Thoracic aorta (tissue), 2 donors: ENCODE data around the gene VAPA. TPM values are rescaled to one million over a fixed set of nuclear protein-coding genes. Genes with fewer than 3 reads are reported as not detected.

ENCODE experiments used
- ATAC-seq: fragments of 150-250 bp; one replicate; pipeline ENCODE4 v1.8.0; 2017; ENCODE audit warnings: low read depth; ENCODE audit not compliant: insufficient number of reproducible peaks, low FRiP score
- DNase-seq: peaks from one replicate; pipeline ENCODE4 v3.0.0-alpha.2; 2020; ENCODE audit warnings: low spot score
- H3K27ac ChIP-seq, 2 donors: fragments of 200-600 bp; sonication (generic); 1 replicate in 1 of 2; 2 replicates in 1 of 2; pipeline ENCODE4 v1.5.1; 2016; ENCODE audit warnings: mild to moderate bottlenecking in 2 of 2, moderate library complexity in 2 of 2
- H3K27me3 ChIP-seq: fragments of 200-600 bp; sonication (generic); replicated peaks from 2 replicates; pipeline ENCODE4 v1.6.0; 2016; ENCODE audit warnings: mild to moderate bottlenecking; ENCODE audit not compliant: insufficient read depth
- H3K36me3 ChIP-seq: fragments of 200-600 bp; sonication (generic); one replicate; pipeline ENCODE4 v1.5.1; 2016
- H3K4me1 ChIP-seq, 2 donors: fragments of 200-600 bp; sonication (generic); 1 replicate in 1 of 2; 2 replicates in 1 of 2; pipeline versions ENCODE4 v1.5.1 to v1.6.0; 2016; ENCODE audit warnings: low read depth in 2 of 2, mild to moderate bottlenecking in 1 of 2; ENCODE audit not compliant: control insufficient read depth in 1 of 2
- H3K4me3 ChIP-seq: fragments of 200-600 bp; sonication (generic); 2 replicates; pipeline ENCODE4 v1.5.1; 2016; ENCODE audit warnings: mild to moderate bottlenecking
- H3K9me3 ChIP-seq: fragments of 200-600 bp; sonication (generic); 2 replicates; pipeline ENCODE4 v1.5.1; 2016
- total RNA-seq, 2 donors: library from RNA; depleted of rRNA; stranded (reverse); fragments of >200 nt; gene quantifications; one replicate each; pipeline versions ENCODE4 v1.1.0 to v1.2.3, GENCODE V29; 2016
- TF ChIP-seq, protein P1 (sequence below): fragments of 200-600 bp; sonication (generic); IDR thresholded peaks from one replicate; pipeline ENCODE4 v1.5.1; 2019; ENCODE audit warnings: antibody characterized with exemption

Gene VAPA
- total RNA-seq, 2 donors from 2014 or later = 171 to 195 TPM

DNA sequence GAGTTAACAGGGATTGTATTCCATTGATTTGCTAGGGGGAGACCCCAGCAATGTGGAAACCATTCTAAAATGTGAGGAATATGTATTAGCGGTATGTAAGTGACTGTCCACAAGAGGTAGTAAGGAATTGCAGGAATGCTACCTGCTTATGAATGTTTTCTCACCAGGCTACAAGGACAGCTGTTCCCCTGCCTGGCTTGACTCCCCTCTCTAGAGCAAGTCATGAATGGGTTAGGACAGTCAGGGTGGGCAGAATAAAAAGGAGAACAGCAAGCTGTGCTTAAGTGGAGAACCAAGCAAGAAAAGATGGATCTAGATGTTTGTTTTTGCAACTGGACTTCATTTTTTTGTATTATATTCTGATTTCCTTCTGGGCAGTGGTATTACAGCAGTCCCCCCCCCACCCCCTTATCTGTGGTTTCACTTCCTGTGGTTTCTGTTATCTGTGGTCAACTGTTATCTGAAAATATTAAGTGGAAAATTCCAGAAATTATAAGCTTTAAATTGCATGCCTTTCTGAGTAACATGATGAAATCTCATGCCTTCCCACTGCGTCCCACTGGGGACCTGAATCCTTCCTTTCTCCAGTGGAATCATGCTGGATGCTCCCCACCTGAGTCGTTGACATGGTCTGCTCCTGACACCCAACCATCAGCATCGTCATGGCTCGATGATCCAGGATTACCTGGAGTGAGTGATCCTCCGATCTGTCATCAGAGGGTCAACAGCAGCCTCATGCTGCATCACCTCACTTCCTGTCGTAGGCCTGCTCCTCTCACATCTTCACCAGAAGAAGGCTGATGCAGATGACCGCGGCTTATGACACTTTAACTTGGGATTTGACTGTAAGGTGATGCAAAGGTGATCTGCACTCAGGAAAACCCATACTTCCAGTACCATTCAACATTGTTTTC, 52.2 kb downstream of the VAPA start:
- DNase-seq (no peak), ATAC-seq (no peak)
- Histone ChIP-seq H3K27me3 (no peaks in the 10 kb centered on the region), H3K27ac (no peak overlapping the region), H3K4me1 (no peaks in the 10 kb centered on the region), H3K36me3 (no peaks in the 10 kb centered on the region), H3K9me3 (no peaks in the 10 kb centered on the region), H3K4me3 (no peak overlapping the region)
- TF ChIP-seq, protein P1, sequence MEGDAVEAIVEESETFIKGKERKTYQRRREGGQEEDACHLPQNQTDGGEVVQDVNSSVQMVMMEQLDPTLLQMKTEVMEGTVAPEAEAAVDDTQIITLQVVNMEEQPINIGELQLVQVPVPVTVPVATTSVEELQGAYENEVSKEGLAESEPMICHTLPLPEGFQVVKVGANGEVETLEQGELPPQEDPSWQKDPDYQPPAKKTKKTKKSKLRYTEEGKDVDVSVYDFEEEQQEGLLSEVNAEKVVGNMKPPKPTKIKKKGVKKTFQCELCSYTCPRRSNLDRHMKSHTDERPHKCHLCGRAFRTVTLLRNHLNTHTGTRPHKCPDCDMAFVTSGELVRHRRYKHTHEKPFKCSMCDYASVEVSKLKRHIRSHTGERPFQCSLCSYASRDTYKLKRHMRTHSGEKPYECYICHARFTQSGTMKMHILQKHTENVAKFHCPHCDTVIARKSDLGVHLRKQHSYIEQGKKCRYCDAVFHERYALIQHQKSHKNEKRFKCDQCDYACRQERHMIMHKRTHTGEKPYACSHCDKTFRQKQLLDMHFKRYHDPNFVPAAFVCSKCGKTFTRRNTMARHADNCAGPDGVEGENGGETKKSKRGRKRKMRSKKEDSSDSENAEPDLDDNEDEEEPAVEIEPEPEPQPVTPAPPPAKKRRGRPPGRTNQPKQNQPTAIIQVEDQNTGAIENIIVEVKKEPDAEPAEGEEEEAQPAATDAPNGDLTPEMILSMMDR = no peak

DNA sequence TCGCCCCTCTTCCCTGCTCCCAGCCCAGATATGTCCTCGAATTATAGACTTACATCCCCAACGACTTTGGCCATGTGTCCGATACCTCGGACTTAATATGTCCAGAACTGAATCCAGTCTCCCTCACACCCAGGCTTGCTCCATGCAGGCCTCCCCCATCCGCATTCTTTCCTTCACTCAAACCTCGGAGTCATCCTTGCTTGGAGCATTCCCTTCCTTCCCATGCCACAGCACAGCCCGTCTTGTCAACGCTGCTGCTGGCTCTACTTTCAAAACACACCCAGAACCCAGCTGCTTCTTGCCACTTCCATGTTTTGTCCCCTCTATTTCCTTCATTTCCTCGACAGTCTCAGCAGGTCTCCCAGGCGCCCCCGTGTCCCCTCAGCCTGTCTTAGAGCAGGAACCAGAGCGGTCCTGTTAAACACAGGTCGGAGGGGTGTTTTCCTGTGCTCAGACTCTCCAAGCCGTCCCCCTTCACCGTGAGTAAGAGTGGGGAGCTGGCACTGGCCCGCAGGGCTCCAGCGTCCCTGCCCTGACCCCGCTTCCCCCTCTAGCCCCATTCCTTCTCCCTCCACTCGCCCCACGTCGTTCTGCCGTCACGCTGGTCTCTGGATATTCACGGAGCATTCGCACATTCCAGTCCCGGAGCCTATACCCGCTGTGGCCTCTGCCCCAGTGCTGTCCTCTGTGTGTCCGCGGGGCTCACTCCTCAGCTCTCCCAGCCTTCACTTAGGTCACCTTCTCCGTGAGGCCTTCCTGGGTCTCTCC, 54.4 kb downstream of the VAPA start:
- Histone ChIP-seq H3K27ac (no peak overlapping the region), H3K27me3 (no peaks in the 10 kb centered on the region), H3K36me3 (no peaks in the 10 kb centered on the region), H3K4me3 (peak overlapping the region; percentile 20), H3K9me3 (no peaks in the 10 kb centered on the region), H3K4me1 (no peaks in the 10 kb centered on the region)
- TF ChIP-seq, protein P1 = no peak
- no peak for ATAC-seq
- no peak for DNase-seq

DNA sequence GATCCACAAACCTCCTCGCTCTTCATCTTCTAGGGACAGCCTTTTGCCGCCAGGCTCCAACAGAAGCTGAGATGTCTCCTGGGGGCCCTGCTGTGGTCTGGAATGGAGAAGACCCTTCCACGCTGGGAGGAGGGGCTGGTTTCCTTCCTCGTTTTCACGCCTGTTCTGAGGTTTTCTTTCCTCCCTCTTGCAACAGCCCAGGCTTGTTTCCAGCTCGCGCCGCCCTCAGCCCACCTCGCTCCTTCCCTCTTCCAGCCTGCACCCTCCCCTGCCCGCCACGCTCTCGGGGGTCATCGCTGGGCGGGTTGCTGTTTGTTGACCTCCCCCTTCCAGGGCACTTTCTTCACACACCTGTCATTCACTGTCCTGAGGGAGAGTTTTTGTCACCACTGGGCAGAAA, 55.4 kb downstream of the VAPA start:
- Histone ChIP-seq H3K4me1 (no peaks in the 10 kb centered on the region), H3K4me3 (no peak overlapping the region), H3K27me3 (no peaks in the 10 kb centered on the region), H3K36me3 (no peaks in the 10 kb centered on the region), H3K27ac (no peak overlapping the region), H3K9me3 (no peaks in the 10 kb centered on the region)
- TF ChIP-seq, protein P1 = no peak
- DNase-seq = no peak
- no peak for ATAC-seq

DNA sequence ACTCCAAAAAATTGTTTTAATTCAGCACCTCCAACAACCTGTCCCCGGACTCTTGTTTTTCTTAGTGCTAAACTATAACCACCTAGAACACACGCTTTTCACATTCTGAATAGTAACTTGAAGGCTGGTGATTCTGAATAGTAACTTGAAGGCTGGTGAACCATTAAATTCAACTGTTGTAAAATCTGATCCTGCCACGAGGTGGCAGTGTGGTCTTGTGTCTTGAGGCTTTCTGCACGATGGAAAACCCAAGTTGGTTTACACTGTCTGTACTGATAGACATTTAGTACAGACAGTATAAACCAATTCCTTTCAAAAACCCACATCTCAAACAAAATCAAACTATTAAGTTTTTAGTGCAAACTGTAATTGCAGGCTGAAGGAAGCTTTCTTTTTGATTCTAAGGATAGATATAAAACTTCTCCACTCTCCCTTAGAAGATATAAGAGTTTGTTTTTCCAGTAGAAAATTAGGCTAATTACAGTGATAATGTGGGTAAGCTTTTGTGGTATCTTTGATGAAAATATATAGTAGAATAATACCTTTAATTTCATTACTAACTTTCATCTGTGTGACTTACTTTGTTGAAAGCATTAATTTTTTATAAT, 57.6 kb downstream of the VAPA start:
- Histone ChIP-seq H3K27me3 (no peaks in the 10 kb centered on the region), H3K36me3 (no peaks in the 10 kb centered on the region), H3K4me1 (no peaks in the 10 kb centered on the region), H3K9me3 (no peaks in the 10 kb centered on the region), H3K4me3 (no peak overlapping the region), H3K27ac (no peak overlapping the region)
- TF ChIP-seq, protein P1 = peak; percentile 86
- no peak for ATAC-seq
- peak; percentile 39 for DNase-seq

DNA sequence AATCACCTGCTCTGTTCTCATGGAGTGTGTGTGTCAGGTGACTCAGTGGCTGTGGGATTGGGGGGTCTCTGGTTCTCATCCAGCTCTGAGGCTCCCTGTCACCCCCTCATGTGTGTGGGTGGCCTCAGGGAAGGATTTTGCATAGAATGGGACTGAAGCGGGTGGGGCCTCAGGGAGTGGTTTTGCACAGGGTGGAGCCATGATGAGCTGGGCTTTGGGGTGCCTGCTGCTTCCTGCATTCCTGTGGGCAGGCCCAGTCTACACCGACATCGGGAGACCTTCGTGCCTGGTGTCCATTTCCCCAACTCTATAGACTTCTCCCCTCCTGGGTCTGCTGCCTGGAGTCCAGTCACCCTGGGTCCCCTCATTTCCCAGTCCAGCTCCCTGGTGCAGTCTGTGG, 59.7 kb downstream of the VAPA start:
- Histone ChIP-seq H3K27ac (no peak overlapping the region), H3K4me1 (no peaks in the 10 kb centered on the region), H3K9me3 (no peaks in the 10 kb centered on the region), H3K27me3 (no peaks in the 10 kb centered on the region), H3K4me3 (no peak overlapping the region), H3K36me3 (no peaks in the 10 kb centered on the region)
- ATAC-seq = no peak
- TF ChIP-seq, protein P1 = no peak
- no peak for DNase-seq
